CD8-positive, alpha-beta memory T cell (primary cell): Measurements from ENCODE around the gene MBD4. TPM values are rescaled to one million over a fixed set of nuclear protein-coding genes. Genes with fewer than 3 reads are reported as not detected.
A peak's percentile ranks its signal among the peaks of the same experiment; 100 is the strongest.
"Not testable (repeated sequence)": the region's sequence is repeated elsewhere in the genome, so short reads cannot be mapped to it uniquely, and the experiment has no call there.

Experiments
- CTCF ChIA-PET: fragments of 350-600 bp; sonication (Branson Sonifier 250); formaldehyde crosslinking; loops from one replicate; lab custom pipeline; 2021; ENCODE audit warnings: antibody characterized with exemption; lab: Charles Lee
- POLR2A ChIA-PET: fragments of 350-600 bp; sonication (Branson Sonifier 250); formaldehyde crosslinking; loops from one replicate; lab custom pipeline; 2021; ENCODE audit warnings: antibody characterized with exemption; lab: Charles Lee
- DNase-seq, 5 donors: peaks; one replicate each; pipeline versions ENCODE4 v3.0.0 to v3.0.0-alpha.2; 2020 to 2022; ENCODE audit warnings: mixed read lengths in 1 of 5
- H3K27ac ChIP-seq: one replicate; pipeline ENCODE4 v1.7.0; 2013; ENCODE audit warnings: low read depth, mild to moderate bottlenecking, low read length, moderate library complexity
- H3K27me3 ChIP-seq: 2 replicates; pipeline ENCODE4 v1.7.0; 2013; ENCODE audit warnings: low read length, mild to moderate bottlenecking; ENCODE audit not compliant: insufficient read depth, poor library complexity, severe bottlenecking
- H3K36me3 ChIP-seq: 2 replicates; pipeline ENCODE4 v1.7.0; 2013; ENCODE audit warnings: mild to moderate bottlenecking, low read length, moderate library complexity; ENCODE audit not compliant: insufficient read depth
- H3K4me1 ChIP-seq: 2 replicates; pipeline ENCODE4 v1.7.0; 2013; ENCODE audit warnings: mild to moderate bottlenecking, low read length, moderate library complexity; ENCODE audit not compliant: insufficient read depth
- H3K4me3 ChIP-seq: 2 replicates; pipeline ENCODE4 v1.7.0; 2013; ENCODE audit warnings: mild to moderate bottlenecking, low read length
- H3K9me3 ChIP-seq: 2 replicates; pipeline ENCODE4 v1.7.0; 2013; ENCODE audit warnings: mild to moderate bottlenecking, low read length
- H3K27ac Mint-ChIP-seq, 8 donors: one replicate each; pipeline ENCODE4 v1.8.0; 2020 to 2021; ENCODE audit warnings: mixed read lengths in 8 of 8, mild to moderate bottlenecking in 6 of 8, inconsistent platforms in 3 of 8, moderate library complexity in 3 of 8
- H3K27me3 Mint-ChIP-seq, 2 donors: one replicate each; pipeline ENCODE4 v1.8.0; 2020 to 2021; ENCODE audit warnings: mixed read lengths in 2 of 2, mild to moderate bottlenecking in 1 of 2, moderate library complexity in 1 of 2
- H3K36me3 Mint-ChIP-seq, 3 donors: one replicate each; pipeline ENCODE4 v1.8.0; 2020 to 2021; ENCODE audit warnings: mixed read lengths in 3 of 3, inconsistent platforms in 1 of 3, mild to moderate bottlenecking in 1 of 3
- H3K4me1 Mint-ChIP-seq, 3 donors: one replicate each; pipeline ENCODE4 v1.8.0; 2020 to 2021; ENCODE audit warnings: mixed read lengths in 3 of 3, inconsistent platforms in 1 of 3, mild to moderate bottlenecking in 1 of 3
- H3K4me3 Mint-ChIP-seq, 7 donors: one replicate each; pipeline ENCODE4 v1.8.0; 2020 to 2021; ENCODE audit warnings: mixed read lengths in 7 of 7, mild to moderate bottlenecking in 6 of 7, moderate library complexity in 4 of 7, inconsistent platforms in 2 of 7
- H3K9me3 Mint-ChIP-seq, 5 donors: one replicate each; pipeline ENCODE4 v1.8.0; 2020 to 2022; ENCODE audit warnings: mixed read lengths in 5 of 5, mild to moderate bottlenecking in 3 of 5, moderate library complexity in 2 of 5, inconsistent platforms in 1 of 5
- polyA plus RNA-seq: library from polyadenylated mRNA; unstranded; fragments of 300-500 nt; fragmentation: Illumina TruSeq; gene quantifications from one replicate; pipeline ENCODE4 v1.2.3, GENCODE V29; 2021
- total RNA-seq, 2 experiments: library from RNA; stranded (reverse); gene quantifications; one replicate each; pipeline ENCODE4 v1.2.3, GENCODE V29; 2021

MBD4 gene
- total and polyA plus RNA-seq, 3 experiments from 2014 or later = 33.2 to 48.1 (median 48.0) TPM

DNA sequence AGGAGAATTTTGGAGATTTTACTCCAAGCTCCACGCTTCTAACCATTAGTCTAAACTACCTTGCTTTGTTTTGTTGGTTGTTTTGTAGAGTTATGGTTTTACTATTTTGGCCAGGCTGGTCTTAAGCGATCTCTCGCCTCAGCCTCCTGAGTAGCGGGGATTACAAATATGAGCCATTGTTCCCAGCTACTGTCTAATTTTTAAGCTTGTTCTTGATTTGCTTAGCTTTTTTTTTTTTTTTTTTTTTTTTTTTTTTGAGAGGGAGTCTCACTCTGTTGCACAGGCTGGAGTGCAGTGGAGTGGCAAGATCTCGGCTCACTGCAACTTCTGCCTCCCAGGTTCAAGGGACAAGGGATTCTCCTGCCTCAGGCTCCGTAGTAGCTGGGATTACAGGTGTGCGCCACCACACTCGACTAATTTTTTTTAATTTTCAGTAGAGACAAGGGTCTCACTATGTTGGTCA is 39.8 kb downstream of the MBD4 start:
- no peak for DNase-seq
- H3K36me3 Mint-ChIP-seq = peaks cover 0 to 39% (median 0%) of the 10 kb centered on the region in 3 donors
- H3K27ac Mint-ChIP-seq = peak overlapping the region; percentile 93 to 99 (median 98)
- no peaks in the 10 kb centered on the region for H3K27me3 ChIP-seq
- POLR2A ChIA-PET = interaction anchor here (0.6 to 1.1 kb wide), 6 partner anchors 12 to 409 kb away, joined by 3 to 6 read pairs (median 4); no protein-coding TSS in a partner anchor
- H3K36me3 ChIP-seq = no peaks in the 10 kb centered on the region
- peaks cover 20% of the 10 kb centered on the region for H3K4me1 ChIP-seq
- peak overlapping the region; percentile 95 for H3K4me3 ChIP-seq
- no peaks in the 10 kb centered on the region for H3K27me3 Mint-ChIP-seq
- peaks cover 33 to 48% (median 44%) of the 10 kb centered on the region in 3 donors for H3K4me1 Mint-ChIP-seq
- peak overlapping the region; percentile 96 to 99 (median 96) for H3K4me3 Mint-ChIP-seq
- CTCF ChIA-PET = interaction anchor here (0.8 to 1.7 kb wide), 8 partner anchors 15 to 205 kb away, joined by 3 to 11 read pairs (median 4); partner anchors contain the start of genes EFCAB12, IFT122 and MBD4
- no peaks in the 10 kb centered on the region for H3K9me3 Mint-ChIP-seq
- H3K9me3 ChIP-seq = no peaks in the 10 kb centered on the region
- peak overlapping the region; percentile 94 for H3K27ac ChIP-seq

DNA sequence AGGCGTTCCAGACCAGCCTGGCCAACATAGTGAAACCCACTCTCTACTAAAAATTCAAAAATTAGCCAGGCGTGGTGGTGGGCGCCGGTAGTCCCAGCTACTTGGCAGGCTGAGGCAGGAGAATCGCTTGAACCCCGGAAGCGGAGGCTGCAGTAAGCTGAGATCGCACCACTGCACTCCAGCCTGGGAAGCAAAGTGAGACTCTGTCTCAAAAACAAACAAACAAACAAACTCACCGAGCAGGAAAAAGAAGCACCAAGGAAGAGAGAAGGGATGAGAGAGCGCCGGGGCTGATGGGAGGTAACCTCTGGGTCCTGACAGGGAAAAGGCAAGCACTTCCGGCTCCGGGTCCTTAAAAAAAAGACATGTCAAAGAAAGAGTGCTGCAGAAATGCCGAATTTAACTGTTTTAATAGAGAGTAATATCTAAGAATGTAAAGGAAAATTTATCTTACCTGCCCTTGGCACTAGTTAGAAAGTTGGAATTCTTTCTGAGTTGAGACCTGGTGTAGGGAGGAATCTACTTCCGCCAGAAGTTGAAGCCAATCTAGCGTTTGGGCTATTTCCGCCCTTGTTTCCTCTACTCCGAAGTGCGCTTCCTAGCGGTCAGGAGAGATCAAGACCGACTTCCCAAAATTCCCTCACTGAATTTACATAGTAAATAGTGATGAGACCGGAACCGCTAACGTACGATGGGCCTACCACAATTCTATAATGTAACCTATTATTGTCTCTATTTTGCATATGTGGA is 40.4 kb downstream of the MBD4 start:
- Mint-ChIP-seq H3K36me3 (peaks cover 0 to 45% (median 4%) of the 10 kb centered on the region in 3 donors), H3K4me3 (peak overlapping the region; percentile 96 to 99 (median 96)), H3K9me3 (no peaks in the 10 kb centered on the region), H3K4me1 (peaks cover 36 to 51% (median 49%) of the 10 kb centered on the region in 3 donors), H3K27me3 (no peaks in the 10 kb centered on the region), H3K27ac (peak overlapping the region; percentile 93 to 99 (median 98))
- POLR2A ChIA-PET = interaction anchor here (0.6 to 1.1 kb wide), 6 partner anchors 12 to 409 kb away, joined by 3 to 6 read pairs (median 4); no protein-coding TSS in a partner anchor
- DNase-seq = peak; percentile 55 to 85 (median 82)
- CTCF ChIA-PET = interaction anchor here (0.8 to 1.7 kb wide), 8 partner anchors 15 to 206 kb away, joined by 3 to 11 read pairs (median 4); partner anchors contain the start of genes EFCAB12, IFT122 and MBD4
- Histone ChIP-seq H3K4me1 (peaks cover 20% of the 10 kb centered on the region), H3K4me3 (peak overlapping the region; percentile 95), H3K36me3 (no peaks in the 10 kb centered on the region), H3K27ac (peak overlapping the region; percentile 94), H3K9me3 (no peaks in the 10 kb centered on the region), H3K27me3 (no peaks in the 10 kb centered on the region)

DNA sequence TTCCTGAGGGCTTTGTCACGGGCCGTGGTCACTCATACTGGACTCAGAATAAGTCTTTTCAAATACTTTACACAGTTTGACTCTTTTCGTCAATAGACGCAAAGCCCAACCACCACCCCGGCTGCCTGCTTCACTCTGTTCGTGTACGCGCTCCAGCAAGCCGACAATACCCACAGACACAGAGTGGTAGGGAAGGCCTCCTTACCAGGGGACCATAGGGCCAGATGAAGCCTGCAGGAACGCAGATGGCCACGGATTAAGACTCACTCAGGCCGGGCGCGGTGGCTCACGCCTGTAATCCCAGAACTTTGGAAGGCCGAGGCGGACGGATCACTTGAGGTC is 41.0 kb downstream of the MBD4 start:
- CTCF ChIA-PET = interaction anchor here (1.6 to 1.7 kb wide), 2 partner anchors 15 to 207 kb away, joined by 4 to 11 read pairs; no protein-coding TSS in a partner anchor
- Histone ChIP-seq H3K36me3 (no peaks in the 10 kb centered on the region), H3K4me3 (peak overlapping the region; percentile 95), H3K27ac (peak overlapping the region; percentile 94), H3K9me3 (no peaks in the 10 kb centered on the region), H3K27me3 (no peaks in the 10 kb centered on the region), H3K4me1 (peaks cover 20% of the 10 kb centered on the region)
- peak in 1 of 5 donors; percentile 9 for DNase-seq
- Mint-ChIP-seq H3K27ac (peak overlapping the region; percentile 93 to 99 (median 98)), H3K27me3 (no peaks in the 10 kb centered on the region), H3K4me1 (peaks cover 36 to 51% (median 49%) of the 10 kb centered on the region in 3 donors), H3K4me3 (peak overlapping the region; percentile 96 to 99 (median 96)), H3K36me3 (peaks cover 0 to 47% (median 4%) of the 10 kb centered on the region in 3 donors), H3K9me3 (no peaks in the 10 kb centered on the region)
- POLR2A ChIA-PET = no interaction called here

DNA sequence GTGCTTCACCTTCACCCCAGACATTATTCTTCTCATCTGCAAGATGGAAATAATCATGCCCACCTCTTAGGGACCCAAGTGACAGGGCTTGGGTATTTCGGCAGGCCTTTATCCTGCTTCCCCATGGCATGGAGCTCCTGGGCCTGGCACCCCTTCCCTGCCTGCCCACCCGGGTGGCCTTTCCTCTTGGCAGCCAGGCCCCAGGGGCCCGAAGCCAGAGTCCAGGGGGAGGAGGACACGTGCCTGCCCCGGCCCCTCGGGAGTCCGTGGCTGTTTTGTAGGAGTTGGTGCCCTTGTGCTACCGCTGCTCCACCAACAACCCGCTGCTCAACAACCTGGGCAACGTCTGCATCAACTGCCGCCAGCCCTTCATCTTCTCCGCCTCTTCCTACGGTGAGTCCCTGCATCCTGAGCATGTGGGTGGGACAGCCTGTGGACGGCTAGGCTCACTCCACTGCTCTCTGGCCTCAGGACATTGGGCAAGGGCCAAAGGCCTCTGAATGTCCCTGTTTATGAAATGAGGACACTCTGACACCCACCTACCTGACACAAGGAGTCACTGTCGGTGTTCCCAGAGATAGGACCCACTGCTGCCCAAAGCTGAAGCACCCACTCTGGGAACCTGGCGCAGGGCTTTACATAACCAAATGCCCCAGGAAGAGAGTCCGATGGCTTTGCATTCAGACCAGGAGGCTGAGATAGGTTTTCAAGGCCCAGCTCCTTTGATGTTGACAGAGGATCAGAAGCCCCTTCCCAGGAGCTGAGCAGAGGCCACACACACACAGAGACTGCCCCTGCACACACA is 45.8 kb downstream of the MBD4 start:
- H3K36me3 Mint-ChIP-seq = peaks cover 0 to 81% (median 12%) of the 10 kb centered on the region in 3 donors
- peak overlapping the region in 3 of 8 donors; percentile 36 to 89 (median 51) for H3K27ac Mint-ChIP-seq
- H3K9me3 Mint-ChIP-seq, H3K4me3 ChIP-seq, H3K9me3 ChIP-seq, DNase-seq, H3K27me3 ChIP-seq, POLR2A ChIA-PET, H3K27ac ChIP-seq, H3K27me3 Mint-ChIP-seq, CTCF ChIA-PET: not testable (repeated sequence)
- Histone ChIP-seq H3K4me1 (peaks cover 15% of the 10 kb centered on the region), H3K36me3 (peaks cover 10% of the 10 kb centered on the region)
- H3K4me3 Mint-ChIP-seq = peak overlapping the region in 2 of 7 donors; percentile 20 to 42
- peaks cover 29 to 43% (median 40%) of the 10 kb centered on the region in 3 donors for H3K4me1 Mint-ChIP-seq

DNA sequence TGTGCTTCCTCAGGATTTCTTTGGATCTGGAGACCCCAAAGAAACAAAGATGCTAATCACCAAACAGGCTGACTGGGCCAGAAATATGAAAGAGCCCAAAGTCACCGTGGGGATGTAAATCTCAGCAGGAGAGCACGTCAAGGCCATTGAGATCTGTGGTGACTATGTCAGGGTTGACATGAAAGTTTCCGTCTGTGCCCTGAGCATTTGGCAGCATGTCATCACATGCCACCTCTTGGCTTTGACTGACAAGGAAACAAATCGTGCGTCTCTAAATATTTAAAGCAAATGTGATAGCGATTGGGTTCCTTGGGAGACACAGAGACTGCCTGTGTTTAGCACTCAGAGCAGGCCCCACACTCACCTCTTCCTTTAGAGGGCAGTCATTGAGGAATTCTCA is 46.5 kb downstream of the MBD4 start:
- POLR2A ChIA-PET = no interaction called here
- H3K27me3 ChIP-seq = no peaks in the 10 kb centered on the region

GRCh38 chr3:129392106-129392887 is 47.5 kb downstream of the MBD4 start:
- H3K27me3 ChIP-seq, H3K4me3 ChIP-seq, H3K4me3 Mint-ChIP-seq, H3K9me3 ChIP-seq, POLR2A ChIA-PET, H3K27me3 Mint-ChIP-seq, H3K9me3 Mint-ChIP-seq, H3K4me1 ChIP-seq, DNase-seq, H3K27ac ChIP-seq, CTCF ChIA-PET: not testable (repeated sequence)
- H3K36me3 Mint-ChIP-seq = peaks cover 4 to 87% (median 19%) of the 10 kb centered on the region in 3 donors
- H3K4me1 Mint-ChIP-seq = peaks cover 15 to 28% (median 24%) of the 10 kb centered on the region in 3 donors
- peaks cover 15% of the 10 kb centered on the region for H3K36me3 ChIP-seq
- H3K27ac Mint-ChIP-seq = peak overlapping the region in 2 of 8 donors; percentile 26 to 59

More for the DNA sequence above, 46.5 kb downstream of the MBD4 start:
- peaks cover 9% of the 10 kb centered on the region for H3K4me1 ChIP-seq
- Mint-ChIP-seq H3K4me1 (peaks cover 24 to 37% (median 34%) of the 10 kb centered on the region in 3 donors), H3K36me3 (peaks cover 0 to 82% (median 12%) of the 10 kb centered on the region in 3 donors), H3K4me3 (no peak overlapping the region), H3K9me3 (no peaks in the 10 kb centered on the region), H3K27ac (peak overlapping the region in 1 of 8 donors; percentile 36), H3K27me3 (no peaks in the 10 kb centered on the region)
- CTCF ChIA-PET = no interaction called here
- no peaks in the 10 kb centered on the region for H3K9me3 ChIP-seq
- no peak for DNase-seq
- no peak overlapping the region for H3K27ac ChIP-seq
- no peak overlapping the region for H3K4me3 ChIP-seq
- peaks cover 10% of the 10 kb centered on the region for H3K36me3 ChIP-seq

GRCh38 chr3:129391583-129391982 is 48.2 kb downstream of the MBD4 start:
- Mint-ChIP-seq H3K27ac (peak overlapping the region in 1 of 8 donors; percentile 54), H3K4me3 (peak overlapping the region in 1 of 7 donors; percentile 37), H3K36me3 (peaks cover 10 to 87% (median 25%) of the 10 kb centered on the region in 3 donors), H3K4me1 (peaks cover 10 to 20% (median 17%) of the 10 kb centered on the region in 3 donors)
- CTCF ChIA-PET, DNase-seq, H3K27ac ChIP-seq, H3K4me3 ChIP-seq, H3K9me3 Mint-ChIP-seq, H3K27me3 ChIP-seq, H3K27me3 Mint-ChIP-seq, H3K4me1 ChIP-seq, POLR2A ChIA-PET, H3K9me3 ChIP-seq: not testable (repeated sequence)
- H3K36me3 ChIP-seq = peaks cover 17% of the 10 kb centered on the region
